H1 (cell line): ENCODE data around the gene SLX4IP.

ENCODE experiments used
- CEBPB ChIP-seq: IDR thresholded peaks from 2 replicates; pipeline ENCODE4 v1.6.1; 2012; ENCODE audit warnings: low read depth, low read length
- SRF ChIP-seq: IDR thresholded peaks from 2 replicates; pipeline ENCODE4 v1.6.1; 2011; ENCODE audit warnings: mild to moderate bottlenecking, low read depth, low read length, moderate library complexity
- TAF1 ChIP-seq: IDR thresholded peaks from 2 replicates; pipeline ENCODE4 v1.6.1; 2011; ENCODE audit warnings: mild to moderate bottlenecking, low read depth, low read length

- TF ChIP-seq TAF1 (no peak), SRF (no peak), CEBPB (no peak)
Observed at GRCh38 chr20:10541668-10542411, 106.7 kb downstream of the SLX4IP start.
